A549 (cell line): ENCODE results near the gene TBC1D23.

Source experiments
- CTCF ChIP-seq: fragments of >200 bp; sonication (Bioruptor Twin); formaldehyde crosslinking; IDR thresholded peaks from 3 replicates; pipeline ENCODE4 v1.5.1; 2016
- MYC ChIP-seq: IDR thresholded peaks from 2 replicates; pipeline ENCODE4 v1.6.1; 2012; ENCODE audit warnings: mild to moderate bottlenecking, inconsistent platforms, low read length, improper control_type of control experiment, borderline replicate concordance

GRCh38 chr3:100254168-100254777 lies 6.5 kb upstream of the TBC1D23 start:
- TF ChIP-seq MYC (no peak), CTCF (peak; percentile 88)
